Endothelial cell of umbilical vein (primary cell): Measurements from ENCODE around the gene CUL7. TPM values are rescaled to one million over a fixed set of nuclear protein-coding genes. Genes with fewer than 3 reads are reported as not detected.

Experiments used
- BruUV-seq: library from RNA; stranded (reverse); fragments of 400-500 nt; replicated peaks from 2 replicates; lab custom pipeline; 2021; lab: Mats Ljungman, UMichigan
- CTCF ChIA-PET: fragments of 300-600, 350-600 bp; sonication (Branson Sonifier 250); formaldehyde crosslinking; loops from one replicate; lab custom pipeline; 2021; ENCODE audit warnings: antibody characterized with exemption, inconsistent platforms; lab: Charles Lee
- POLR2A ChIA-PET: fragments of 300-600, 350-600 bp; sonication (Branson Sonifier 250); formaldehyde crosslinking; loops from one replicate; lab custom pipeline; 2021; ENCODE audit warnings: antibody characterized with exemption, inconsistent platforms; lab: Charles Lee
- DNase-seq: peaks from one replicate; pipeline ENCODE4 v3.0.0-alpha.2; 2011; ENCODE audit warnings: low read depth, low spot score
- FAIRE-seq: peaks from 2 replicates; lab custom pipeline; 2011; peaks lifted over from hg19 to GRCh38; lab: Jason Lieb, UNC
- H2AFZ ChIP-seq: 2 replicates; pipeline ENCODE4 v1.6.0; 2012; ENCODE audit warnings: low read depth, low read length, control low read depth, inconsistent platforms
- H3K27ac ChIP-seq: 2 replicates; pipeline ENCODE4 v1.5.1; 2011; ENCODE audit warnings: low read depth, mild to moderate bottlenecking, control low read depth, low read length, moderate library complexity; ENCODE audit not compliant: insufficient read depth
- H3K27me3 ChIP-seq, 2 experiments: 2 replicates each; pipeline versions ENCODE4 v1.6.0 to v1.6.1; 2011; ENCODE audit warnings: low read length in 2 of 2, mixed read lengths in 1 of 2; ENCODE audit not compliant: control insufficient read depth in 2 of 2, insufficient read depth in 2 of 2
- H3K36me3 ChIP-seq, 2 experiments: 2 replicates in 1 of 2; 3 replicates in 1 of 2; pipeline ENCODE4 v1.5.1; 2011; ENCODE audit warnings: low read length in 2 of 2, mild to moderate bottlenecking in 1 of 2, moderate library complexity in 1 of 2; ENCODE audit not compliant: control insufficient read depth in 2 of 2, insufficient read depth in 2 of 2; ENCODE audit errors: extremely low read depth in 1 of 2
- H3K4me1 ChIP-seq: 3 replicates; pipeline ENCODE4 v1.5.1; 2011; ENCODE audit warnings: mild to moderate bottlenecking, low read length; ENCODE audit not compliant: control insufficient read depth, insufficient read depth; ENCODE audit errors: extremely low read depth
- H3K4me2 ChIP-seq: 2 replicates; pipeline ENCODE4 v1.6.1; 2011; ENCODE audit warnings: low read length, control low read depth, mixed read lengths; ENCODE audit not compliant: insufficient read depth
- H3K4me3 ChIP-seq, 3 experiments: fragments of 200-600 bp in 1 of 3; sonication (generic), shearing (Covaris generic) in 1 of 3; replicated peaks in 1 of 3; 2 replicates each; pipeline ENCODE4 v1.5.1; 2011 to 2016; ENCODE audit warnings: control low read depth in 3 of 3, low read length in 3 of 3, mild to moderate bottlenecking in 2 of 3, inconsistent platforms in 1 of 3, low read depth in 1 of 3, moderate library complexity in 1 of 3; ENCODE audit not compliant: insufficient read depth in 1 of 3
- H3K79me2 ChIP-seq: 2 replicates; pipeline ENCODE4 v1.6.0; 2012; ENCODE audit warnings: low read length, inconsistent platforms; ENCODE audit not compliant: control insufficient read depth, insufficient read depth
- H3K9ac ChIP-seq: replicated peaks from 2 replicates; pipeline ENCODE3; 2011; ENCODE audit warnings: low read length, control low read depth; ENCODE audit not compliant: insufficient read depth; ENCODE audit errors: extremely low read depth
- H3K9me1 ChIP-seq: replicated peaks from 3 replicates; pipeline ENCODE4 v1.6.0; 2011; ENCODE audit warnings: mild to moderate bottlenecking, low read length; ENCODE audit not compliant: control insufficient read depth, insufficient read depth; ENCODE audit errors: extremely low read depth
- H3K9me3 ChIP-seq: replicated peaks from 2 replicates; pipeline ENCODE4 v1.5.1; 2012; ENCODE audit warnings: low read length, inconsistent platforms; ENCODE audit not compliant: control insufficient read depth, insufficient read depth
- H4K20me1 ChIP-seq: replicated peaks from 2 replicates; pipeline ENCODE3; 2011; ENCODE audit warnings: mild to moderate bottlenecking, low read length; ENCODE audit not compliant: control insufficient read depth, insufficient read depth; ENCODE audit errors: extremely low read depth
- EZH2 ChIP-seq: IDR thresholded peaks from 2 replicates; pipeline ENCODE4 v1.6.1; 2012; ENCODE audit warnings: borderline replicate concordance, low read depth, mild to moderate bottlenecking, moderate library complexity, low read length, inconsistent platforms; ENCODE audit not compliant: severe bottlenecking
- FOS ChIP-seq: IDR thresholded peaks from 2 replicates; pipeline ENCODE4 v1.6.1; 2011; ENCODE audit warnings: mild to moderate bottlenecking, low read length, moderate library complexity, borderline replicate concordance; ENCODE audit not compliant: insufficient read depth
- GATA2 ChIP-seq: IDR thresholded peaks from 2 replicates; pipeline ENCODE4 v1.7.0; 2011; ENCODE audit warnings: low read depth, mild to moderate bottlenecking, moderate library complexity, mixed read lengths, low read length; ENCODE audit not compliant: insufficient read length, insufficient read depth
- JUN ChIP-seq: IDR thresholded peaks from 2 replicates; pipeline ENCODE4 v1.6.1; 2011; ENCODE audit warnings: borderline replicate concordance, low read depth; ENCODE audit not compliant: insufficient read length, insufficient read depth
- MAX ChIP-seq: IDR thresholded peaks from 2 replicates; pipeline ENCODE4 v1.6.1; 2011; ENCODE audit not compliant: insufficient read depth, insufficient read length
- MYC ChIP-seq: IDR thresholded peaks from one replicate; pipeline ENCODE4 v1.6.1; 2011; ENCODE audit warnings: mild to moderate bottlenecking, low read depth, low read length
- POLR2A ChIP-seq: IDR thresholded peaks from 2 replicates; pipeline ENCODE4 v1.6.1; 2012; ENCODE audit warnings: low read depth, mild to moderate bottlenecking, control low read depth, low read length
- POLR2AphosphoS5 ChIP-seq: IDR thresholded peaks from 2 replicates; pipeline ENCODE4 v1.6.1; 2012; ENCODE audit warnings: low read depth, mild to moderate bottlenecking, control low read depth, low read length, moderate library complexity; ENCODE audit not compliant: insufficient read depth
- dilution Hi-C: fragments of 300-500 bp; cut with MboI; formaldehyde crosslinking; loops from one replicate; pipeline ENCODE4 v1.15.0; 2019; ENCODE audit warnings: low sequenced_read_pairs; ENCODE audit not compliant: extremely low pct_ligation_motif_present
- intact Hi-C: fragments of 100-400 bp; cut with micrococcal nuclease; formaldehyde crosslinking; loops from one replicate; pipeline ENCODE4 v1.10.0; 2022
- polyA plus RNA-seq, 4 experiments: library from polyadenylated mRNA; depleted of rRNA in 3 of 4; stranded (reverse) in 3 of 4; unstranded in 1 of 4; fragments of >200 nt; gene quantifications; 2 replicates each; pipeline versions ENCODE4 v1.2.1 to v1.2.3, GENCODE V29; 2011 to 2012; ENCODE audit warnings: missing spikeins in 1 of 4
- total RNA-seq: library from RNA; stranded (reverse); gene quantifications from 2 replicates; pipeline ENCODE4 v1.2.3, GENCODE V29; 2021
- TF ChIP-seq, protein P1 (sequence below), 2 donors: IDR thresholded peaks; 1 replicate in 1 of 2; 2 replicates in 1 of 2; pipeline ENCODE4 v1.5.1; 2011; ENCODE audit warnings: low read length in 2 of 2, mild to moderate bottlenecking in 2 of 2, moderate library complexity in 2 of 2, control low read depth in 1 of 2, inconsistent platforms in 1 of 2, low read depth in 1 of 2; ENCODE audit not compliant: insufficient read depth in 1 of 2; ENCODE audit errors: extremely low read depth in 1 of 2

The CUL7 gene
- total and polyA plus RNA-seq, 2 donors (not counting 3 experiments of a cell fraction or from before 2014, with no cell fraction given) = 29.4 to 33.7 TPM

- Histone ChIP-seq H3K9ac (no peak overlapping the region), H3K9me3 (no peaks in the 10 kb centered on the region), H3K27ac (no peak overlapping the region), H4K20me1 (no peaks in the 10 kb centered on the region), H3K9me1 (no peaks in the 10 kb centered on the region), H3K36me3 (peaks cover 0 to 13% of the 10 kb centered on the region in 2 experiments), H3K4me1 (peaks cover 8% of the 10 kb centered on the region), H3K4me2 (peak overlapping the region; percentile 44), H3K27me3 (no peaks in the 10 kb centered on the region), H3K79me2 (peaks cover 2% of the 10 kb centered on the region), H2AFZ (no peak overlapping the region), H3K4me3 (peak overlapping the region in 1 of 3 experiments; percentile 64)
- DNase-seq (no peak), FAIRE-seq (peak; percentile 33)
- dilution Hi-C loops = no loop called here
- CTCF ChIA-PET = no interaction called here
- BruUV-seq = no TSS peak
- intact Hi-C loops = loop anchor here (2.0 kb wide), 2 partner anchors 32 to 68 kb away; partner anchors contain the start of genes PPP2R5D and RRP36
- POLR2A ChIA-PET = interaction anchor here (0.6 kb wide), 1 partner anchor 38 kb away, joined by 6 read pairs; the partner anchor contains the start of genes KLHDC3 and MEA1
- no peak for TF ChIP-seq FOS
- TF ChIP-seq MAX = no peak
- TF ChIP-seq JUN = no peak
- TF ChIP-seq POLR2A = no peak
- TF ChIP-seq EZH2 = no peak
- TF ChIP-seq GATA2 = no peak
- TF ChIP-seq POLR2AphosphoS5 = no peak
- no peak for TF ChIP-seq MYC
- TF ChIP-seq, protein P1, sequence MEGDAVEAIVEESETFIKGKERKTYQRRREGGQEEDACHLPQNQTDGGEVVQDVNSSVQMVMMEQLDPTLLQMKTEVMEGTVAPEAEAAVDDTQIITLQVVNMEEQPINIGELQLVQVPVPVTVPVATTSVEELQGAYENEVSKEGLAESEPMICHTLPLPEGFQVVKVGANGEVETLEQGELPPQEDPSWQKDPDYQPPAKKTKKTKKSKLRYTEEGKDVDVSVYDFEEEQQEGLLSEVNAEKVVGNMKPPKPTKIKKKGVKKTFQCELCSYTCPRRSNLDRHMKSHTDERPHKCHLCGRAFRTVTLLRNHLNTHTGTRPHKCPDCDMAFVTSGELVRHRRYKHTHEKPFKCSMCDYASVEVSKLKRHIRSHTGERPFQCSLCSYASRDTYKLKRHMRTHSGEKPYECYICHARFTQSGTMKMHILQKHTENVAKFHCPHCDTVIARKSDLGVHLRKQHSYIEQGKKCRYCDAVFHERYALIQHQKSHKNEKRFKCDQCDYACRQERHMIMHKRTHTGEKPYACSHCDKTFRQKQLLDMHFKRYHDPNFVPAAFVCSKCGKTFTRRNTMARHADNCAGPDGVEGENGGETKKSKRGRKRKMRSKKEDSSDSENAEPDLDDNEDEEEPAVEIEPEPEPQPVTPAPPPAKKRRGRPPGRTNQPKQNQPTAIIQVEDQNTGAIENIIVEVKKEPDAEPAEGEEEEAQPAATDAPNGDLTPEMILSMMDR (IDR thresholded peaks at IDR 0.05; ENCODE audit: extremely low read depth in 1 of 2, insufficient read depth in 1 of 2, low read depth in 1 of 2, low read length in 2 of 2) = no peak
These were observed 1.3 kb downstream of the CUL7 start for GRCh38 chr6:43052225-43052841.
